Nephron progenitor cell (in vitro differentiated cells): Measurements from ENCODE around the gene SLC51A.
"Not testable (repeated sequence)": the region's sequence is repeated elsewhere in the genome, so short reads cannot be mapped to it uniquely, and the experiment has no call there.

Source experiments
- DNase-seq: peaks from one replicate; pipeline ENCODE4 v3.0.0; 2021
- H3K27ac Mint-ChIP-seq: 2 replicates; pipeline ENCODE4 v1.8.0; 2021; ENCODE audit warnings: mild to moderate bottlenecking, moderate library complexity, mixed read lengths
- H3K27me3 Mint-ChIP-seq: 2 replicates; pipeline ENCODE4 v1.8.0; 2021; ENCODE audit warnings: mild to moderate bottlenecking, low read depth, mixed read lengths; ENCODE audit not compliant: poor library complexity
- H3K36me3 Mint-ChIP-seq: 2 replicates; pipeline ENCODE4 v1.8.0; 2021; ENCODE audit warnings: low read depth, mixed read lengths
- H3K4me1 Mint-ChIP-seq: 2 replicates; pipeline ENCODE4 v1.8.0; 2021; ENCODE audit warnings: mixed read lengths
- H3K4me3 Mint-ChIP-seq: 2 replicates; pipeline ENCODE4 v1.8.0; 2021; ENCODE audit warnings: mild to moderate bottlenecking, moderate library complexity, mixed read lengths
- H3K9me3 Mint-ChIP-seq: 2 replicates; pipeline ENCODE4 v1.8.0; 2021; ENCODE audit warnings: mild to moderate bottlenecking, moderate library complexity, mixed read lengths
- CTCF ChIP-seq: fragments of 200-600 bp; sonication (generic); IDR thresholded peaks from 2 replicates; pipeline ENCODE4 v1.5.0; 2021; ENCODE audit warnings: antibody characterized with exemption

SLC51A gene

GRCh38 chr3:196179380-196180308 lies 36.7 kb upstream of the SLC51A start:
- no peak for DNase-seq
- Mint-ChIP-seq H3K27ac (no peak overlapping the region), H3K9me3 (no peaks in the 10 kb centered on the region), H3K36me3 (no peaks in the 10 kb centered on the region), H3K4me1 (peaks cover 37% of the 10 kb centered on the region), H3K27me3 (peaks cover 17% of the 10 kb centered on the region), H3K4me3 (no peak overlapping the region)
- no peak for TF ChIP-seq CTCF

DNA sequence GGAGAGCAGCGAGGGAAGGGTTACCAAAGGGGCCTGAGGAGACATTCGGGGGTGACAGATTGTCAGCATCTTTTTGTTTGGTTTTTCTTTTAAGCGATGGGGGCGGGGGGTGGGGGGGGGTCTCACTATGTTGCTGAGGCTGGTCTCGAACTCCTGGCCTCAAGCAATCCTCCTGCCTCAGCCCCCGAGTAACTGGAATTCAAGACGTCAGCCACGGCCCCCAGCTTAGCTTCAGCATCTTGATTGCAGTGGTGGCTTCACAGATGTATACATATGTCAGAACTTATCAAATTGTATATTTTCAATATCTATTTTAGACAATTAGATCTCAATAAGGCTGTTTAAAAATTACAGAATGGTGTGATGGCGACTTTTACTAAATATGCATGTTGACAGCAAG lies 36.0 kb upstream of the SLC51A start:
- Mint-ChIP-seq H3K9me3 (no peaks in the 10 kb centered on the region), H3K4me3 (no peak overlapping the region), H3K27me3 (peaks cover 17% of the 10 kb centered on the region), H3K36me3 (no peaks in the 10 kb centered on the region), H3K27ac (no peak overlapping the region), H3K4me1 (peaks cover 35% of the 10 kb centered on the region)
- TF ChIP-seq CTCF, result no peak
- DNase-seq, result no peak

DNA sequence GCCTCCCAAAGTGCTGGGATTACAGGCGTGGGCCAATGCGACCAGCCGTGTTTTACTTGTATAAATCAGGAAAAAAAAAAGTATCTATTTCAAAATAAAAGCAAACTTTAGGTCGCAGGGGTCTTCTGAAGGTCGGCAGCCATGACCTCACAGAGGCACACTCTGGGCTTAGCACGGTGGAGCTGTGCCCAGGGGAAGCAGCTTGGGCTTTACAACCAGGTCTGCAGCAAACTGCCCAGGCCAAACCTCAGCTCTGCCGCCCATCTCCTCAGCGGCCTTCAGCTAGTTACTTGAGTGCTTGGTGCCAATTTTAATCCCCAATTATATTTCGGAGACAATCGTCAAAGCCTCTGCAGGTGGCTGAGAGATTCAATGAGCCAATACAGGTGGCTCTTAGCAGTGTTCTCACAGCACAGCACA lies 35.2 kb upstream of the SLC51A start:
- peaks cover 30% of the 10 kb centered on the region for H3K4me1 Mint-ChIP-seq
- no peak for TF ChIP-seq CTCF
- DNase-seq, result no peak
- no peaks in the 10 kb centered on the region for H3K9me3 Mint-ChIP-seq
- no peaks in the 10 kb centered on the region for H3K36me3 Mint-ChIP-seq
- H3K4me3 Mint-ChIP-seq, result no peak overlapping the region
- no peak overlapping the region for H3K27ac Mint-ChIP-seq
- H3K27me3 Mint-ChIP-seq, result peaks cover 14% of the 10 kb centered on the region

DNA sequence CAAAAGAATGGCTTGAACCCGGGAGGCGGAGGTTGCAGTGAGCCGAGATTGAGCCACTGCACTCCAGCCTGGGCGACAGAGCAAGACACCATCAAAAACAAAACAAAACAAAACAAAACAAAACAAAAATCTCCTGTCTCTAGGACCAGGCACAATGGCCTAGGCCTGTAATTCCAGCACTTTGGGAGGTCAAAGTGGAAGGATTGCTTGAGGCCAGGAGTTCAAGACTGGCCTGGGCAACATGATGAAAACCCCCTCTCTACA lies 32.2 kb upstream of the SLC51A start:
- not testable (repeated sequence) for H3K36me3 Mint-ChIP-seq, H3K9me3 Mint-ChIP-seq, H3K27ac Mint-ChIP-seq, DNase-seq, H3K27me3 Mint-ChIP-seq, H3K4me3 Mint-ChIP-seq
- peaks cover 27% of the 10 kb centered on the region for H3K4me1 Mint-ChIP-seq

GRCh38 chr3:196184881-196185280 lies 31.5 kb upstream of the SLC51A start:
- Mint-ChIP-seq H3K36me3 (no peaks in the 10 kb centered on the region), H3K9me3 (no peaks in the 10 kb centered on the region), H3K4me3 (no peak overlapping the region), H3K27me3 (peaks cover 6% of the 10 kb centered on the region), H3K4me1 (peaks cover 20% of the 10 kb centered on the region), H3K27ac (no peak overlapping the region)
- no peak for TF ChIP-seq CTCF
- no peak for DNase-seq

GRCh38 chr3:196186651-196187573 lies 29.4 kb upstream of the SLC51A start:
- TF ChIP-seq CTCF, result no peak
- H3K27ac Mint-ChIP-seq, result no peak overlapping the region
- peaks cover 5% of the 10 kb centered on the region for H3K27me3 Mint-ChIP-seq
- H3K36me3 Mint-ChIP-seq, result no peaks in the 10 kb centered on the region
- peak; percentile 71 for DNase-seq
- no peaks in the 10 kb centered on the region for H3K9me3 Mint-ChIP-seq
- H3K4me3 Mint-ChIP-seq, result no peak overlapping the region
- H3K4me1 Mint-ChIP-seq, result peaks cover 23% of the 10 kb centered on the region
